ENCODE measurements around the gene UNC13D. TPM values are rescaled to one million over a fixed set of nuclear protein-coding genes. Genes with fewer than 3 reads are reported as not detected.
A peak's percentile ranks its signal among the peaks of the same experiment; 100 is the strongest.

The UNC13D gene
- total RNA-seq, 1 donor from 2014 or later: 165 TPM

GRCh38 chr17:75823257-75824041 is 20.8 kb downstream of the UNC13D start:
- peaks cover 51% of the 10 kb centered on the region for H3K36me3 Mint-ChIP-seq (ENCODE audit: low read depth)
- no peak overlapping the region for H3K27ac Mint-ChIP-seq
- H3K27me3 Mint-ChIP-seq (ENCODE audit: low read depth): no peaks in the 10 kb centered on the region
- H3K4me3 Mint-ChIP-seq (ENCODE audit: low read depth): no peak overlapping the region
- intact Hi-C loops (cut with micrococcal nuclease): no loop called here
- DNase-seq (ENCODE audit: low spot score): no peak
- H3K9me3 Mint-ChIP-seq: no peaks in the 10 kb centered on the region
- H3K4me1 Mint-ChIP-seq (ENCODE audit: low read depth): peaks cover 7% of the 10 kb centered on the region

DNA sequence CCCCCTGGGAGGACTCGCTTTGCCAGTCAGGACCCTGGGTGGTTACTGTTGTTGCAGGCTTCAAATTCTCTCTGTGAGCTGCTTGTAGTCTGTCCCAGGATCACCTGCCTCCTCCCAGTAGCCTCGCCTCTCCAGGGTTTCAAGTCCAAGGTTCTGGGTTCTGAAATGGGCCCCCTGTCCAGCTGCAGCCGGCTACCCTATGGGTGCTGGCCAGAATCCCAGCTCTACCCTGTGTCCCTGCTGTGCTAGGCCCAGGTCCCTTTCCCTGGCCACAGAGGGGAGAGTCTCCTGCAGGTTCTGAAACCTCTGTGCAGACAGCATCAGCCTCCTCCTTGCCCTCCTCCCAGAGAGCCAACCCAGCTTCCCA is 21.4 kb downstream of the UNC13D start:
- Mint-ChIP-seq H3K4me3 (ENCODE audit: low read depth) (no peak overlapping the region), H3K27me3 (ENCODE audit: low read depth) (no peaks in the 10 kb centered on the region), H3K9me3 (no peaks in the 10 kb centered on the region), H3K27ac (no peak overlapping the region), H3K4me1 (ENCODE audit: low read depth) (peaks cover 6% of the 10 kb centered on the region), H3K36me3 (ENCODE audit: low read depth) (peaks cover 49% of the 10 kb centered on the region)
- intact Hi-C loops (cut with micrococcal nuclease): no loop called here
- no peak for DNase-seq (ENCODE audit: low spot score)

DNA sequence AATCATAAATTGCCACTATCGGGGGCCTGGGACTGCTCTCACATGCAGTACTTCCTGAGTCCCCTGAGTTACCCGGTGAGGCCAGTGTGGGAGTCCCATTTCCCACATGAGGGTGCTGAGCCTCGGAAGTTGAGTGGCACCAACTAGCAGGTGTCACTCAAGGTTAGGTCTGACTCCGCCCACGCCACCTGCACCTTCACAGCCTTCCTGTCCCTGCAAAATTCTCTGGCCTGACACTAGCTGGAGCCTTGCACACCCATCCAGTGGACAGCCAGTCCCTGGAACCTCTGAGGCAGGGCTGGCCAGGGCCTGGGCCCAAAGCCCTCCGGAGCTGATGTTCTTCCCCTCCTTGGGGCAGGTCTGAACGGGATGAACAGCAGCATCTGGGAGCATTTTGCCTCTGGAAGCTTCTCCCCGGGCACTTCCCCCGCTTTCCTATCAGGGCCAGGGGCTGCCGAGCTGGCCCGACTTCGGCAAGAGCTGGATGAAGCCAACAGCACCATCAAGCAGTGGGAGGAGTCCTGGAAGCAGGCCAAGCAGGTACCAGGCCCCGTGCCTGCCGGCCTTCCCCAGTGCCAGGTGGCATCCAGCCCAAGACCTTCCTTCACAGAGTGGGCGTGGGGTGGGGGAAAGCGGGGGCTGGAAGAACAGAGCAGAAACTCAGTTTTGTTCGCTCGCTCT is 21.9 kb downstream of the UNC13D start:
- Mint-ChIP-seq H3K4me3 (ENCODE audit: low read depth) (no peak overlapping the region), H3K9me3 (no peaks in the 10 kb centered on the region), H3K27me3 (ENCODE audit: low read depth) (no peaks in the 10 kb centered on the region), H3K4me1 (ENCODE audit: low read depth) (peaks cover 6% of the 10 kb centered on the region), H3K36me3 (ENCODE audit: low read depth) (peaks cover 49% of the 10 kb centered on the region), H3K27ac (peak overlapping the region; percentile 43)
- intact Hi-C loops (cut with micrococcal nuclease): no loop called here
- DNase-seq (ENCODE audit: low spot score): no peak

DNA sequence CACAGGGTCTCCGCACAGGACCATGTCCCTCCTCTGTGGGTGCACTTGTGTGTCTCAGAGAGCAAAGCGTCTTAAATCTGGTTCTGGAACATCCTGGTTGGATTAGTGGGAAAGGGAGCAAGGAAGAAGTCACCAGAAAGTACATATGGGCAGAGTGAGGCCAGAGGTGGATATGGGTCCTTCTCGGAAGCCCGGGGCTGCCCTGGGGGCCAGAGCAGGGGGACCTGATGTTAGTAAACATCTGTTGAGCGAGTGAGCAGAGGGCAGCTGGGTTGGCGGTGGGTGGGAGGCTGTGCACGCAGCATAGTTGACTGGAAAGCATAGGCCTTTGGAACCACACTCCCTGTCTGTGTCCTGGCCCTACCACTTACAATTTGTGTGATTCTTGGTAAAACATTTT is 22.7 kb downstream of the UNC13D start:
- Mint-ChIP-seq H3K27ac (peak overlapping the region; percentile 44), H3K27me3 (ENCODE audit: low read depth) (no peaks in the 10 kb centered on the region), H3K9me3 (no peaks in the 10 kb centered on the region), H3K4me1 (ENCODE audit: low read depth) (peaks cover 6% of the 10 kb centered on the region), H3K4me3 (ENCODE audit: low read depth) (no peak overlapping the region), H3K36me3 (ENCODE audit: low read depth) (peaks cover 46% of the 10 kb centered on the region)
- intact Hi-C loops (cut with micrococcal nuclease): no loop called here
- no peak for DNase-seq (ENCODE audit: low spot score)

DNA sequence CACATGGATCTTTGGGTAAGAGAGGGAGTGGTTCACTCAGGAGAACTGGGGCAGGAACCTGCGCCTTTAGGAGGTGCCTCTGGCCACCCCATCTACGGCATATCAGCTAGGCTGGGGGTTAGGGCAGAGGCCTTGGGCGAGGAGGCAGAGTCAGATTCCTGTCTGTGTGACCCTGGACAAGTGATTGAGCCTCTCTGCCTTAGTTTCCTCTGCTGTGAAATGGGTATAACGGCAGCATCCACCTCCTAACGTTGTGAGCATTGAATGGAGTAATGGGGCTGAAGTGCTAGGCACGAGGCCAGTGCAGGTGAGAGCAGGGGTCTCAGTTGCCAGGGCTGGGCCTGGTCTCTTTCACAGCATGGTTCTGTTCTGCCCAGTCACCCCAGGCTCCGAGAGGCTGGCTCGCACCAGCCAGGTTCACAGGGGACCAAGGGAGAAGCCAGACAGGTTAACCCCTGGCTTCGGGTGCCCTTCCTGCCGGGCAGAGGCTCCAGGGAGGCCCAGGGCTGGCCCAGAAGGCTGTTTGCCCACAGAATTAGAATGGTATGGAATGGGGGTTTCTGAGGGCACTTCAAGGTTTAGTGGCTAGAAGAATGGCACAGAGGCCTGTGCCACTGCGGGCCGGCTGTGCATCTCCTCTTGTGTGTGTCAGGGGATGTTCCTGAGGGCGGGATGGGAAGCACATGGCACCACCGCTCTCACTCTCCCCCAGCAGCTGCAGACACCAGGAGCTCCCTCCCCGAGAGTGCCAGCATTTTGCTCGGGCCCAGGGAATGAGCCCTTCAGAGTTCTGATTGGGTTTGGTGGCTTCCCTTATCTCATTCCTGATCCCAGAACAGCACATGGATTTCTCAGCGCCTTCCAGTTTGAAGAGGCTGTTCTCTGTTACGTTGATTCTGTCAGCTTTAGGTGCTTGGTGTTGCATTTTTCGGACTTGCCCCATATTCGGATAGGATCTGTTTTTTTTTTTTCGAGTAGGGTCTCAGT is 23.8 kb downstream of the UNC13D start:
- Mint-ChIP-seq H3K27me3 (ENCODE audit: low read depth) (no peaks in the 10 kb centered on the region), H3K36me3 (ENCODE audit: low read depth) (peaks cover 44% of the 10 kb centered on the region), H3K27ac (peak overlapping the region; percentile 44), H3K4me3 (ENCODE audit: low read depth) (no peak overlapping the region), H3K9me3 (no peaks in the 10 kb centered on the region), H3K4me1 (ENCODE audit: low read depth) (peaks cover 6% of the 10 kb centered on the region)
- intact Hi-C loops (cut with micrococcal nuclease): no loop called here
- no peak for DNase-seq (ENCODE audit: low spot score)

DNA sequence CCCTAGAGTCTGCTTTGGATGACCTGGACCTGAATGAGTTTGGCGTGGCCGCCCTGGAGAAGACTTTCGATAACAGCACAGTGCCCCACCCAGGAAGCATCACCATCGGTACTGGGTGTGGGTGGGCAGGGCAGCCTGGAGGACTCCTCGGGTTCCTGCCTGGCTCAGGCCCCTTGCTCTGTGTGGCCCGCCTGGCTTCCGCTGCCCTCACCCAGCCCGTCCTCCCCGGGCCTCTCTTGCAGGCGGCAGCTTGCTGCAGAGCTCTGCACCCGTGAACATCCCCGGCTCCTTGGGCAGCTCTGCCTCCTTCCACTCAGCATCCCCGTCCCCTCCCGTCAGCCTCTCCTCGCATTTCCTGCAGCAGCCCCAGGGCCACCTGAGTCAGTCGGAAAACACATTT is 24.5 kb downstream of the UNC13D start:
- intact Hi-C loops (cut with micrococcal nuclease): no loop called here
- no peak for DNase-seq (ENCODE audit: low spot score)
- Mint-ChIP-seq H3K36me3 (ENCODE audit: low read depth) (peaks cover 42% of the 10 kb centered on the region), H3K4me3 (ENCODE audit: low read depth) (no peak overlapping the region), H3K27me3 (ENCODE audit: low read depth) (no peaks in the 10 kb centered on the region), H3K27ac (no peak overlapping the region), H3K4me1 (ENCODE audit: low read depth) (peaks cover 6% of the 10 kb centered on the region), H3K9me3 (no peaks in the 10 kb centered on the region)

DNA sequence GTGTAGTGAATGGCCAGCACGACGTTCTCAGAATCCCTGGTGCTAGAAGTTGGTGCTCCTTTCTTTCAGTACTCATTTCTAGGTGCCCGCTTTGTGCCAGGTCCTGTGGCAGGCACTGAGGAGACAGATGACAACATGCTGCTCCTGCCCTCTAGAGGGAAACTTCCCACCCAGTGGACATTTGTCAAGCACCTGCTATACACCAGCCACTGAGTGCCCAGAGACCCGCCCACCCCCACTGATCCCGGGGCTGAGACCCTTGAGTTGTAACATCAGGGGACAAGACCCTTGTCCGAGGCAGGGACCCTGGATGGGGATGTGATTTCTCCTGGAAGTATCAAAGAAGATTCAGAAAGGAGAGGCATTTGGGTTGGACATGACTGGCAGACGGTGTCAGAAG is 25.1 kb downstream of the UNC13D start:
- H3K36me3 Mint-ChIP-seq (ENCODE audit: low read depth): peaks cover 45% of the 10 kb centered on the region
- H3K27me3 Mint-ChIP-seq (ENCODE audit: low read depth): no peaks in the 10 kb centered on the region
- DNase-seq (ENCODE audit: low spot score): no peak
- intact Hi-C loops (cut with micrococcal nuclease): no loop called here
- H3K4me3 Mint-ChIP-seq (ENCODE audit: low read depth): no peak overlapping the region
- no peak overlapping the region for H3K27ac Mint-ChIP-seq
- H3K4me1 Mint-ChIP-seq (ENCODE audit: low read depth): peaks cover 6% of the 10 kb centered on the region
- no peaks in the 10 kb centered on the region for H3K9me3 Mint-ChIP-seq

GRCh38 chr17:75818326-75818885 is 25.8 kb downstream of the UNC13D start:
- Mint-ChIP-seq H3K4me1 (ENCODE audit: low read depth) (peaks cover 6% of the 10 kb centered on the region), H3K36me3 (ENCODE audit: low read depth) (peaks cover 40% of the 10 kb centered on the region), H3K27ac (no peak overlapping the region), H3K27me3 (ENCODE audit: low read depth) (no peaks in the 10 kb centered on the region), H3K9me3 (no peaks in the 10 kb centered on the region), H3K4me3 (ENCODE audit: low read depth) (no peak overlapping the region)
- no peak for DNase-seq (ENCODE audit: low spot score)
- intact Hi-C loops (cut with micrococcal nuclease): no loop called here

- no peak for DNase-seq (ENCODE audit: low spot score)
- Mint-ChIP-seq H3K4me1 (ENCODE audit: low read depth) (peaks cover 6% of the 10 kb centered on the region), H3K36me3 (ENCODE audit: low read depth) (peaks cover 45% of the 10 kb centered on the region), H3K4me3 (ENCODE audit: low read depth) (no peak overlapping the region), H3K27ac (no peak overlapping the region), H3K27me3 (ENCODE audit: low read depth) (no peaks in the 10 kb centered on the region), H3K9me3 (no peaks in the 10 kb centered on the region)
- intact Hi-C loops (cut with micrococcal nuclease): no loop called here
Measured at GRCh38 chr17:75817571-75817970, 26.6 kb downstream of the UNC13D start.

GRCh38 chr17:75816693-75817092 is 27.5 kb downstream of the UNC13D start:
- Mint-ChIP-seq H3K4me3 (ENCODE audit: low read depth) (no peak overlapping the region), H3K36me3 (ENCODE audit: low read depth) (peaks cover 43% of the 10 kb centered on the region), H3K9me3 (no peaks in the 10 kb centered on the region), H3K27me3 (ENCODE audit: low read depth) (no peaks in the 10 kb centered on the region), H3K27ac (no peak overlapping the region), H3K4me1 (ENCODE audit: low read depth) (peaks cover 2% of the 10 kb centered on the region)
- intact Hi-C loops (cut with micrococcal nuclease): no loop called here
- no peak for DNase-seq (ENCODE audit: low spot score)

DNA sequence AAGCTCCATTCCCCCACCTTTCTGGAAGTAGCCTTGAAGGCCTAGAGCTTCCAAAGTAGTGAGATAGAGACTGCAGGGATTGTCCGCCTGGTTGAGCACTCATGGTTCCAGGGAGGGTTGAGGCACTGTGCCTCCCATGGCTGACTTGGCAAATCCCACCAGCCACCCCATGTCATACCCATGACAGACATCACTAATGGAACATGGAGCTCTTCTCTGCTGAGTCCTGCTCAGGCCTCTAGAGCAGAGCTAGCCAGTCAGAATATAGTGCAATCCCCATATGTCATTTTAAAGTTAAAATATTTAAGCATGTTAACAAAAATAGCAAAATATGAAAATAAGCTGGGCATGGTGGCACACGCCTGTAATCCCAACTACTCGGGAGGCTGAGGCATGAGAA is 28.8 kb downstream of the UNC13D start:
- Mint-ChIP-seq H3K4me3 (ENCODE audit: low read depth) (no peak overlapping the region), H3K27me3 (ENCODE audit: low read depth) (no peaks in the 10 kb centered on the region), H3K4me1 (ENCODE audit: low read depth) (no peaks in the 10 kb centered on the region), H3K9me3 (no peaks in the 10 kb centered on the region), H3K36me3 (ENCODE audit: low read depth) (peaks cover 37% of the 10 kb centered on the region), H3K27ac (no peak overlapping the region)
- intact Hi-C loops (cut with micrococcal nuclease): no loop called here
- DNase-seq (ENCODE audit: low spot score): no peak

- intact Hi-C loops (cut with micrococcal nuclease): no loop called here
- Mint-ChIP-seq H3K4me1 (ENCODE audit: low read depth) (no peaks in the 10 kb centered on the region), H3K36me3 (ENCODE audit: low read depth) (peaks cover 37% of the 10 kb centered on the region), H3K4me3 (ENCODE audit: low read depth) (no peak overlapping the region), H3K9me3 (no peaks in the 10 kb centered on the region), H3K27me3 (ENCODE audit: low read depth) (no peaks in the 10 kb centered on the region), H3K27ac (no peak overlapping the region)
- DNase-seq (ENCODE audit: low spot score): no peak
Measured at GRCh38 chr17:75814900-75815373, 29.3 kb downstream of the UNC13D start.

All from activated T-helper 2 cell treated with anti-CD3 and anti-CD28 coated beads, Interferon-gamma antibody, Interleukin-2, Interleukin-4, amounts not matched to agents 10 μg/mL and 5 μg/mL and 100 μg/mL, durations not matched to agents 14 hours and 24 hours and 36 hours (primary cell).